ENCODE data around the gene LIMCH1. TPM values are rescaled to one million over a fixed set of nuclear protein-coding genes. Genes with fewer than 3 reads are reported as not detected.

Gene LIMCH1
- total RNA-seq, 1 donor from 2014 or later, result not detected

DNA sequence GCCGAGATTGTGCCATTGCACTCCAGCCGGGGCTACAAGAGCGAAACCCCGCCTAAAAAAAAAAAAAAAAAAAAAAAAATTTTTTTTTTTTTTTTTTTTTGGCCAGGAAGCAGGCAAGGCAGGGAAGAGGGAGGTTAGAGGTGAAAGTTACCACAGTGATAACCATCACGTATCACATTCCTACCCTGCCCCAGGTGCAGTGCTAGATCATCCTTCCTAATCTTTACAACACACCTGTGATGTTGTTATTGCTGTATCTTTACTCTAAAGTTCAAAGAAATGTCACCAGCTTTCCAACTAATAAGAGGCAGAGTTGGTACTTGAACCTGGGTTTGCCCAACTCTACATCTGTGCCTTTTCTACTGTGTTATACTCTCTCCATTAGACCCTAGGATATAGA, 7.2 kb upstream of the LIMCH1 start:
- CTCF ChIA-PET, result no interaction called here

DNA sequence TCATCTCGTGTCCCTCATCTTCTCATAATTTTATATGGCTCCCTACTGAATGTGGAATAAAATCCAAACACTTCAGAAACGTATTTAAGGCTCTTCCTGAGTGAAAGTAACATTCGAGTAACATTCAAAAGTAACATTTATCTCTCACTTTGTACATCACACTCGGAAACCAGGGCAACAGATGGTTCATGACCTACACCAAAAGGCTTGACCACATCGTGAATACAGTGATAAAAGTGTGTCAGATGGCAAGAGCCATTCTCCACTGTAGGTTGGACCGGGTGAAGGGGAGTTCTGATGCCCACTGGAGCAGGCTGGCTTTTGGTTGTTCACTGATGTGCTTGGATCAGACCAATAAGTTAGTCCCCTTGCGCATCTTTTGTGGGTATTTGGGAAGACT, 5.6 kb upstream of the LIMCH1 start:
- DNase-seq, result no peak
- CTCF ChIA-PET, result no interaction called here
- no peak overlapping the region for H3K4me3 Mint-ChIP-seq
- TF ChIP-seq, protein P1, sequence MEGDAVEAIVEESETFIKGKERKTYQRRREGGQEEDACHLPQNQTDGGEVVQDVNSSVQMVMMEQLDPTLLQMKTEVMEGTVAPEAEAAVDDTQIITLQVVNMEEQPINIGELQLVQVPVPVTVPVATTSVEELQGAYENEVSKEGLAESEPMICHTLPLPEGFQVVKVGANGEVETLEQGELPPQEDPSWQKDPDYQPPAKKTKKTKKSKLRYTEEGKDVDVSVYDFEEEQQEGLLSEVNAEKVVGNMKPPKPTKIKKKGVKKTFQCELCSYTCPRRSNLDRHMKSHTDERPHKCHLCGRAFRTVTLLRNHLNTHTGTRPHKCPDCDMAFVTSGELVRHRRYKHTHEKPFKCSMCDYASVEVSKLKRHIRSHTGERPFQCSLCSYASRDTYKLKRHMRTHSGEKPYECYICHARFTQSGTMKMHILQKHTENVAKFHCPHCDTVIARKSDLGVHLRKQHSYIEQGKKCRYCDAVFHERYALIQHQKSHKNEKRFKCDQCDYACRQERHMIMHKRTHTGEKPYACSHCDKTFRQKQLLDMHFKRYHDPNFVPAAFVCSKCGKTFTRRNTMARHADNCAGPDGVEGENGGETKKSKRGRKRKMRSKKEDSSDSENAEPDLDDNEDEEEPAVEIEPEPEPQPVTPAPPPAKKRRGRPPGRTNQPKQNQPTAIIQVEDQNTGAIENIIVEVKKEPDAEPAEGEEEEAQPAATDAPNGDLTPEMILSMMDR (IDR thresholded peaks at IDR 0.05), result no peak
- no peaks in the 10 kb centered on the region for H3K36me3 Mint-ChIP-seq (ENCODE audit: low read depth)
- POLR2A ChIA-PET, result no interaction called here
- H3K4me1 Mint-ChIP-seq, result no peaks in the 10 kb centered on the region
- no peak for ATAC-seq (ENCODE audit: low read depth)
- intact Hi-C loops (cut with micrococcal nuclease), result no loop called here
- no peak overlapping the region for H3K27ac Mint-ChIP-seq
- no peaks in the 10 kb centered on the region for H3K27me3 Mint-ChIP-seq
- no peaks in the 10 kb centered on the region for H3K9me3 Mint-ChIP-seq

More for the DNA sequence above, 7.2 kb upstream of the LIMCH1 start:
- Mint-ChIP-seq H3K9me3 (no peaks in the 10 kb centered on the region), H3K27ac (no peak overlapping the region), H3K4me1 (no peaks in the 10 kb centered on the region), H3K27me3 (no peaks in the 10 kb centered on the region), H3K4me3 (no peak overlapping the region), H3K36me3 (ENCODE audit: low read depth) (no peaks in the 10 kb centered on the region)
- POLR2A ChIA-PET, result no interaction called here
- no peak for DNase-seq
- TF ChIP-seq, protein P1 (IDR thresholded peaks at IDR 0.05), result no peak
- no peak for ATAC-seq (ENCODE audit: low read depth)
- intact Hi-C loops (cut with micrococcal nuclease), result no loop called here

DNA sequence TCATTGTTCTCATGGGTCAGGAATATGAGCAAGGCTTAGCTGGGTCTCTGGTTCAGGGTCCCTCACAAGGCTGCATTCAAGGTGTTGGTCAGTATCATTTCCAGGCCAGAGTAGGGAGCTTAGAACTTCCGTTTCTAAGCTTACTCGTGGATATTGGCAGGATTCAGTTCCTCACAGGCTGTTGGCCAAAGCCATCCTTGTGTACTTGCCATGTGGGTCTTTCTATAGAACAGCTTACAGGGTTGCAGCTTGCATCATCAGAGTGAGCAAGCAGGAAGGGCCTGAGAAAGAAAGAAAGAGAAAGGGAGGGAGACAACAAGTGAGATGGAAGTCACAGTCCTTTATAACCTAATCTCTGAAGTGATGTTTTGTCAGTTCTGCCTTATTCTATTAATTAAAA, 5.1 kb upstream of the LIMCH1 start:
- TF ChIP-seq, protein P1 (IDR thresholded peaks at IDR 0.05), result no peak
- ChIA-PET POLR2A (no interaction called here), CTCF (no interaction called here)
- no peaks in the 10 kb centered on the region for H3K27me3 Mint-ChIP-seq
- intact Hi-C loops (cut with micrococcal nuclease), result no loop called here
- DNase-seq (no peak), ATAC-seq (ENCODE audit: low read depth) (no peak)
- H3K36me3 Mint-ChIP-seq (ENCODE audit: low read depth), result no peaks in the 10 kb centered on the region
- H3K4me1 Mint-ChIP-seq, result no peaks in the 10 kb centered on the region
- H3K4me3 Mint-ChIP-seq, result no peak overlapping the region
- no peaks in the 10 kb centered on the region for H3K9me3 Mint-ChIP-seq
- H3K27ac Mint-ChIP-seq, result no peak overlapping the region

- ATAC-seq (ENCODE audit: low read depth), result no peak
- no peaks in the 10 kb centered on the region for H3K4me1 Mint-ChIP-seq
- H3K9me3 Mint-ChIP-seq, result no peaks in the 10 kb centered on the region
- H3K27ac Mint-ChIP-seq, result no peak overlapping the region
- peaks cover 2% of the 10 kb centered on the region for H3K27me3 Mint-ChIP-seq
- ChIA-PET POLR2A (no interaction called here), CTCF (no interaction called here)
- H3K36me3 Mint-ChIP-seq (ENCODE audit: low read depth), result no peaks in the 10 kb centered on the region
- no peak overlapping the region for H3K4me3 Mint-ChIP-seq
- intact Hi-C loops (cut with micrococcal nuclease), result no loop called here
- TF ChIP-seq, protein P1 (IDR thresholded peaks at IDR 0.05), result no peak
- DNase-seq, result no peak
Measured at GRCh38 chr4:41533680-41534079, 4.3 kb upstream of the LIMCH1 start.

- Mint-ChIP-seq H3K4me1 (no peaks in the 10 kb centered on the region), H3K27ac (no peak overlapping the region), H3K9me3 (no peaks in the 10 kb centered on the region), H3K4me3 (no peak overlapping the region), H3K36me3 (ENCODE audit: low read depth) (no peaks in the 10 kb centered on the region), H3K27me3 (peaks cover 2% of the 10 kb centered on the region)
- intact Hi-C loops (cut with micrococcal nuclease), result no loop called here
- ChIA-PET CTCF (no interaction called here), POLR2A (no interaction called here)
- DNase-seq, result no peak
- no peak for ATAC-seq (ENCODE audit: low read depth)
- TF ChIP-seq, protein P1 (IDR thresholded peaks at IDR 0.05), result no peak
Measured at GRCh38 chr4:41534404-41534803, 3.6 kb upstream of the LIMCH1 start.
